Activated CD4-positive, alpha-beta T cell treated with anti-CD3 and anti-CD28 coated beads, Interleukin-2, amount 50 U/mL, for 48 hours (primary cell): ENCODE data around the gene GPR153.

Experiments used
- DNase-seq, 2 experiments: peaks; one replicate each; pipeline ENCODE4 v3.0.0-alpha.2; 2020

GPR153 gene

GRCh38 chr1:6286266-6286665 is 25.4 kb upstream of the GPR153 start:
- no peak for DNase-seq

GRCh38 chr1:6285336-6285735 is 24.4 kb upstream of the GPR153 start:
- DNase-seq = no peak

- DNase-seq = no peak
Observed at GRCh38 chr1:6282577-6283270, 21.8 kb upstream of the GPR153 start.

GRCh38 chr1:6281511-6282402 is 20.9 kb upstream of the GPR153 start:
- no peak for DNase-seq

GRCh38 chr1:6280761-6281451 is 20.0 kb upstream of the GPR153 start:
- no peak for DNase-seq

- DNase-seq = no peak
Observed at GRCh38 chr1:6279613-6280383, 18.9 kb upstream of the GPR153 start.

- DNase-seq = no peak
Observed at GRCh38 chr1:6279066-6279465, 18.2 kb upstream of the GPR153 start.

- DNase-seq = no peak
Observed at GRCh38 chr1:6278263-6278662, 17.4 kb upstream of the GPR153 start.

- DNase-seq = no peak
Observed at GRCh38 chr1:6276811-6277555, 16.1 kb upstream of the GPR153 start.

- DNase-seq = no peak
Observed at GRCh38 chr1:6275826-6276782, 15.2 kb upstream of the GPR153 start.

GRCh38 chr1:6274622-6275139 is 13.8 kb upstream of the GPR153 start:
- no peak for DNase-seq

- DNase-seq = no peak
Observed at GRCh38 chr1:6274102-6274501, 13.2 kb upstream of the GPR153 start.

- DNase-seq = no peak
Observed at GRCh38 chr1:6273380-6273891, 12.5 kb upstream of the GPR153 start.

GRCh38 chr1:6272868-6273267 is 12.0 kb upstream of the GPR153 start:
- DNase-seq = no peak

GRCh38 chr1:6272452-6272851 is 11.6 kb upstream of the GPR153 start:
- DNase-seq = no peak

GRCh38 chr1:6271554-6271953 is 10.7 kb upstream of the GPR153 start:
- DNase-seq = no peak

GRCh38 chr1:6271006-6271405 is 10.1 kb upstream of the GPR153 start:
- no peak for DNase-seq

- no peak for DNase-seq
Observed at GRCh38 chr1:6270401-6270800, 9.5 kb upstream of the GPR153 start.

- DNase-seq = no peak
Observed at GRCh38 chr1:6269720-6270400, 9.0 kb upstream of the GPR153 start.

- DNase-seq = no peak
Observed at GRCh38 chr1:6269296-6269695, 8.4 kb upstream of the GPR153 start.
